Progenitor cell of endocrine pancreas (in vitro differentiated cells): Measurements from ENCODE around the gene SMU1. TPM values are rescaled to one million over a fixed set of nuclear protein-coding genes. Genes with fewer than 3 reads are reported as not detected.

Experiments used
- DNase-seq: peaks from one replicate; pipeline ENCODE4 v3.0.0; 2021; ENCODE audit warnings: low spot score; ENCODE audit not compliant: unreplicated experiment
- H3K27ac Mint-ChIP-seq: 2 replicates; pipeline ENCODE4 v1.8.0; 2021; ENCODE audit warnings: mild to moderate bottlenecking, moderate library complexity, mixed read lengths
- H3K27me3 Mint-ChIP-seq: 2 replicates; pipeline ENCODE4 v1.8.0; 2021; ENCODE audit warnings: mixed read lengths
- H3K36me3 Mint-ChIP-seq: 2 replicates; pipeline ENCODE4 v1.8.0; 2022; ENCODE audit warnings: mixed read lengths; ENCODE audit not compliant: insufficient read depth
- H3K4me1 Mint-ChIP-seq: 2 replicates; pipeline ENCODE4 v1.8.0; 2021; ENCODE audit warnings: low read depth, mixed read lengths
- H3K4me3 Mint-ChIP-seq: 2 replicates; pipeline ENCODE4 v1.8.0; 2021; ENCODE audit warnings: low read depth, mild to moderate bottlenecking, moderate library complexity, mixed read lengths
- H3K9me3 Mint-ChIP-seq: 2 replicates; pipeline ENCODE4 v1.8.0; 2021; ENCODE audit warnings: low read depth, mixed read lengths
- total RNA-seq: library from RNA; stranded (reverse); gene quantifications from 2 replicates; pipeline ENCODE4 v1.2.1, GENCODE V29; 2021
- TF ChIP-seq, protein P1 (sequence below): fragments of 200-600 bp; sonication (generic); IDR thresholded peaks from one replicate; pipeline ENCODE4 v1.5.0; 2021; ENCODE audit warnings: antibody characterized with exemption, mild to moderate bottlenecking; ENCODE audit not compliant: unreplicated experiment

Gene SMU1
- total RNA-seq, 1 donor from 2014 or later, result 25.2 TPM

DNA sequence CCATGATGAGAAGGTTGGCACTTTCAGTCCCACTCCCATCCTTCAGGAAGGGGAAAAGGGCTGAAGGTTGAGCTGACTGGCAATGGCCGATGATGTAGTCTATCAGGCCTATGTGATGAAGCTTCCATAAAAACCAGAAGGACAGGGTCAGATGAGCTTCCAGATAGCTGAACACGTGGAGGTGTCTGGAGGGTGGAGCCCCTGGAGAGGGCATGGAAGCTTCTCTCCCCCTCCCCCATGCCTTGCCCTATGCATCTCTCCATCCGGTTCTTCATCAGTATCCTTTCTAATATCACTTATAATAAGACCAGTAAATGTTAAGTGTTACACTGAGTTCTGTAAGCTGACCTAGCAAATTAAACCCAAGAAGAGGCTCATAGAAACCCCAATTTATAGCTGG is 32.6 kb upstream of the SMU1 start:
- Mint-ChIP-seq H3K9me3 (no peaks in the 10 kb centered on the region), H3K4me3 (no peak overlapping the region), H3K27me3 (no peaks in the 10 kb centered on the region), H3K4me1 (no peaks in the 10 kb centered on the region), H3K27ac (no peak overlapping the region), H3K36me3 (peaks cover 6% of the 10 kb centered on the region)
- TF ChIP-seq, protein P1, sequence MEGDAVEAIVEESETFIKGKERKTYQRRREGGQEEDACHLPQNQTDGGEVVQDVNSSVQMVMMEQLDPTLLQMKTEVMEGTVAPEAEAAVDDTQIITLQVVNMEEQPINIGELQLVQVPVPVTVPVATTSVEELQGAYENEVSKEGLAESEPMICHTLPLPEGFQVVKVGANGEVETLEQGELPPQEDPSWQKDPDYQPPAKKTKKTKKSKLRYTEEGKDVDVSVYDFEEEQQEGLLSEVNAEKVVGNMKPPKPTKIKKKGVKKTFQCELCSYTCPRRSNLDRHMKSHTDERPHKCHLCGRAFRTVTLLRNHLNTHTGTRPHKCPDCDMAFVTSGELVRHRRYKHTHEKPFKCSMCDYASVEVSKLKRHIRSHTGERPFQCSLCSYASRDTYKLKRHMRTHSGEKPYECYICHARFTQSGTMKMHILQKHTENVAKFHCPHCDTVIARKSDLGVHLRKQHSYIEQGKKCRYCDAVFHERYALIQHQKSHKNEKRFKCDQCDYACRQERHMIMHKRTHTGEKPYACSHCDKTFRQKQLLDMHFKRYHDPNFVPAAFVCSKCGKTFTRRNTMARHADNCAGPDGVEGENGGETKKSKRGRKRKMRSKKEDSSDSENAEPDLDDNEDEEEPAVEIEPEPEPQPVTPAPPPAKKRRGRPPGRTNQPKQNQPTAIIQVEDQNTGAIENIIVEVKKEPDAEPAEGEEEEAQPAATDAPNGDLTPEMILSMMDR, result no peak
- no peak for DNase-seq

GRCh38 chr9:33108472-33108871 is 32.0 kb upstream of the SMU1 start:
- TF ChIP-seq, protein P1, result no peak
- no peak for DNase-seq
- Mint-ChIP-seq H3K4me3 (no peak overlapping the region), H3K27ac (no peak overlapping the region), H3K4me1 (no peaks in the 10 kb centered on the region), H3K27me3 (no peaks in the 10 kb centered on the region), H3K9me3 (no peaks in the 10 kb centered on the region), H3K36me3 (peaks cover under 1% of the 10 kb centered on the region)

DNA sequence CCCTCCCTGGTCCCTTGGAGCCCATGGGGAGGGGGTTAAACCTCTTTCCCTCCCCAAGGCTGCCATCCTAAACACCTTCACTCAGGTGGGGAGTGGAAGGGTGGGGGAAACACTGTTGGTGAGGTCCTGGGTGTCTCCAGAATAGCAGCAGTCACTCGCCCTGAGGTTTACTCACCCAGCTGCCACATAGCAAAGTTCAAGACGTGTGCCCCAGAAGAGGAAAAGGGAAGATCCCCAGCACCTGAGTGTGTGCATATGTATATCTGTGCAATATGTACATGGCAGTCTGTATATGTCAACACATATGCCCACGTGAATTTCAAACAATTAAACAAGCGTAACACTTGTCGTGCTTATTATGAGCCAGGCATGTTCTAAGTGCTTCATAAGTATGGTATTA is 31.3 kb upstream of the SMU1 start:
- no peaks in the 10 kb centered on the region for H3K4me1 Mint-ChIP-seq
- no peak overlapping the region for H3K4me3 Mint-ChIP-seq
- TF ChIP-seq, protein P1, result no peak
- no peak for DNase-seq
- no peaks in the 10 kb centered on the region for H3K9me3 Mint-ChIP-seq
- H3K27ac Mint-ChIP-seq, result no peak overlapping the region
- H3K36me3 Mint-ChIP-seq, result no peaks in the 10 kb centered on the region
- H3K27me3 Mint-ChIP-seq, result no peaks in the 10 kb centered on the region

DNA sequence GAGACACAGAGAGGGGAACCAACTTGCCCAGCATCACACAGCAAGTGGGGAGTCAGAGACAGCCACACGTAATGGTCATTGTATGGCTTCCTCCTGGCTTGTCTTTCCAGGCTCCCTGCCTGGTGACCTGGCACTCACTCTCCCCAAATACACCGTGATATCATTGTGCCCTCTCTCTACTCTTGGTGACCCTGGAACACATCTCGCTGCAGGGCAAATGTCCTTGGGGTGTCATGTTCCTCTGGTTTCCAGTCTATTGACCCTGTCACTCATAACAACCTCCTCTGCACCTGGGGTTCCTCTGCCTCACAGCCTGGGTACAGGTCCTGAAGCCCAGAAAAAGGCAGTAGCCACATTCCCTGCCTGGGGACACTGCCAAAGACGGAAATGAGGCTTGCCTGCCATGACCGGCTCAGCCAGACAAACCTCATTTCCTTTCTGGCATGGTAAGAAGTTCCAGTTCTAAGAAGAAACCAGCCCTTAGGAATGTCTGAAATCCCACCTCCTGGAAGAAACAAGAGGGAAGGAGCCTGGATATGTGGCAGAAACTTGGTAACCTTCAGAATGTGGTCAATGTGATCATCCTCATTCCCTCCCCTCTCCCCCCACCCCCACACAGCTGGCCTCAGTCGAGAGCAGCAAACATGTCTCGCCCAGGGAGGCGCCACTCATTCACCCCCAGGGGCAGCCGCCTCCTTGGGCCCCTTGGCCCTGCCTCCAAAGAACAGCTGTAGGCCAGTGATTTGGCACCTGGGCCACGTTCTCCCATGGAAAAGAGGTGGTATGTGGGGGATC is 30.6 kb upstream of the SMU1 start:
- no peak overlapping the region for H3K4me3 Mint-ChIP-seq
- no peaks in the 10 kb centered on the region for H3K27me3 Mint-ChIP-seq
- DNase-seq, result no peak
- H3K36me3 Mint-ChIP-seq, result no peaks in the 10 kb centered on the region
- H3K4me1 Mint-ChIP-seq, result no peaks in the 10 kb centered on the region
- TF ChIP-seq, protein P1, result no peak
- H3K27ac Mint-ChIP-seq, result no peak overlapping the region
- no peaks in the 10 kb centered on the region for H3K9me3 Mint-ChIP-seq

DNA sequence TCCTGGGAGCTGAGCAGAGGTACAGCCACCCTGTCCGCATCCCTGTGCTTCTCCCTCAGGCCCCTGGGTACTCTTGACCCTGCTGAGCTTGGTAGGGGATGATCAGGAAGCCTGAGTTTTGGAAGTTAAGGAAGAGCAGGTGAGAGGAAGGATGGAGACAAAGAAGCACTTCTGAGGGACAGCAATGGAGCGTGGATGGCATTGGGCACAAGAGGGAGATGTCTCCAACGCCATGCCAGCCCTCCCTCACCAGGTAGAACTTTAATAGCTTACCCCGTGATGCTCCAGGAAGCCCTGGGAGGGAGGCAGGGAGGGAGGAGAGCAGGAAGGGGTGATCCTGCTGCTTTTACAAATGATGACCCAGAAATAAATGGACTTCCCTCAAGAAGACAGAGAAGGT is 29.9 kb upstream of the SMU1 start:
- H3K27me3 Mint-ChIP-seq, result no peaks in the 10 kb centered on the region
- TF ChIP-seq, protein P1, result no peak
- H3K4me1 Mint-ChIP-seq, result no peaks in the 10 kb centered on the region
- no peak overlapping the region for H3K27ac Mint-ChIP-seq
- H3K36me3 Mint-ChIP-seq, result no peaks in the 10 kb centered on the region
- no peak overlapping the region for H3K4me3 Mint-ChIP-seq
- DNase-seq, result no peak
- no peaks in the 10 kb centered on the region for H3K9me3 Mint-ChIP-seq
